ENCODE results near the gene RANBP3.
"Not testable (repeated sequence)": the region's sequence is repeated elsewhere in the genome, so short reads cannot be mapped to it uniquely, and the experiment has no call there.

The RANBP3 gene

GRCh38 chr19:5880196-5880595 is 97.7 kb downstream of the RANBP3 start:
- DNase-seq (ENCODE audit: low read depth, low spot score): no peak
- no peak overlapping the region for H3K4me3 ChIP-seq (ENCODE audit: low read length)

- H3K4me3 ChIP-seq (ENCODE audit: low read length): no peak overlapping the region
- no peak for DNase-seq (ENCODE audit: low read depth, low spot score)
Observed at GRCh38 chr19:5877882-5878281, 100.1 kb downstream of the RANBP3 start.

GRCh38 chr19:5877427-5877826 is 100.5 kb downstream of the RANBP3 start:
- DNase-seq (ENCODE audit: low read depth, low spot score): no peak

GRCh38 chr19:5874496-5874895 is 103.4 kb downstream of the RANBP3 start:
- H3K4me3 ChIP-seq (ENCODE audit: low read length); DNase-seq (ENCODE audit: low read depth, low spot score): not testable (repeated sequence)

More at GRCh38 chr19:5877427-5877826, 100.5 kb downstream of the RANBP3 start:
- H3K4me3 ChIP-seq (ENCODE audit: low read length): no peak overlapping the region

- no peak overlapping the region for H3K4me3 ChIP-seq (ENCODE audit: low read length)
- DNase-seq (ENCODE audit: low read depth, low spot score): no peak
Observed at GRCh38 chr19:5873617-5874199, 104.2 kb downstream of the RANBP3 start.

- DNase-seq (ENCODE audit: low read depth, low spot score): no peak
- no peak overlapping the region for H3K4me3 ChIP-seq (ENCODE audit: low read length)
Observed at GRCh38 chr19:5870986-5871394, 107.0 kb downstream of the RANBP3 start.

- no peak overlapping the region for H3K4me3 ChIP-seq (ENCODE audit: low read length)
- DNase-seq (ENCODE audit: low read depth, low spot score): no peak
Observed at GRCh38 chr19:5867201-5868136, 110.5 kb downstream of the RANBP3 start.

Measured in Jurkat, Clone E6-1 (cell line).